ENCODE data around the gene GNAS-AS1.

Gene GNAS-AS1

GRCh38 chr20:58819921-58820320, 30.8 kb downstream of the GNAS-AS1 start:
- DNase-seq (ENCODE audit: low read depth): no peak
- TF ChIP-seq CTCF (conservative IDR thresholded peaks at IDR 0.05; ENCODE audit: control insufficient read depth, insufficient read depth, low read depth, low read length): no peak

GRCh38 chr20:58818586-58819285, 32.0 kb downstream of the GNAS-AS1 start:
- no peak for TF ChIP-seq CTCF (conservative IDR thresholded peaks at IDR 0.05; ENCODE audit: control insufficient read depth, insufficient read depth, low read depth, low read length)
- no peak for DNase-seq (ENCODE audit: low read depth)
- no peak overlapping the region for H3K4me3 ChIP-seq (ENCODE audit: control insufficient read depth, low read depth, low read length)

More at GRCh38 chr20:58819921-58820320, 30.8 kb downstream of the GNAS-AS1 start:
- no peak overlapping the region for H3K4me3 ChIP-seq (ENCODE audit: control insufficient read depth, low read depth, low read length)

GRCh38 chr20:58817748-58818147, 33.0 kb downstream of the GNAS-AS1 start:
- no peak for TF ChIP-seq CTCF (conservative IDR thresholded peaks at IDR 0.05; ENCODE audit: control insufficient read depth, insufficient read depth, low read depth, low read length)
- no peak overlapping the region for H3K4me3 ChIP-seq (ENCODE audit: control insufficient read depth, low read depth, low read length)
- DNase-seq (ENCODE audit: low read depth): no peak

GRCh38 chr20:58816957-58817651, 33.6 kb downstream of the GNAS-AS1 start:
- no peak for TF ChIP-seq CTCF (conservative IDR thresholded peaks at IDR 0.05; ENCODE audit: control insufficient read depth, insufficient read depth, low read depth, low read length)
- no peak for DNase-seq (ENCODE audit: low read depth)
- H3K4me3 ChIP-seq (ENCODE audit: control insufficient read depth, low read depth, low read length): no peak overlapping the region

GRCh38 chr20:58816051-58816450, 34.7 kb downstream of the GNAS-AS1 start:
- no peak for DNase-seq (ENCODE audit: low read depth)
- no peak overlapping the region for H3K4me3 ChIP-seq (ENCODE audit: control insufficient read depth, low read depth, low read length)
- TF ChIP-seq CTCF (conservative IDR thresholded peaks at IDR 0.05; ENCODE audit: control insufficient read depth, insufficient read depth, low read depth, low read length): no peak

GRCh38 chr20:58815448-58815847, 35.3 kb downstream of the GNAS-AS1 start:
- DNase-seq (ENCODE audit: low read depth): no peak
- no peak overlapping the region for H3K4me3 ChIP-seq (ENCODE audit: control insufficient read depth, low read depth, low read length)
- no peak for TF ChIP-seq CTCF (conservative IDR thresholded peaks at IDR 0.05; ENCODE audit: control insufficient read depth, insufficient read depth, low read depth, low read length)

Measured in fibroblast of mammary gland (primary cell).